SK-N-SH treated with all-trans-retinoic acid at 6 μM for 48 hours (cell line): ENCODE data around the gene NRAS.

Experiments used
- ATAC-seq: fragments of 200-7000 bp; cut with Tn5 transposase; 3 replicates; pipeline ENCODE4 v1.9.1; 2020; ENCODE audit warnings: mild to moderate bottlenecking, moderate library complexity
- ARNTL ChIP-seq: fragments of 450-650 bp; formaldehyde crosslinking; IDR thresholded peaks from 2 replicates; pipeline ENCODE4 v1.5.0; 2020; ENCODE audit warnings: low read depth, mild to moderate bottlenecking, moderate library complexity, borderline replicate concordance
- BACH2 ChIP-seq: fragments of 250-450 bp; sonication (Bioruptor Pico); IDR thresholded peaks from 2 replicates; pipeline ENCODE4 v1.9.0; 2021; ENCODE audit warnings: mild to moderate bottlenecking, borderline replicate concordance
- CSRNP3 ChIP-seq: fragments of 250-450 bp; sonication (Bioruptor Pico); IDR thresholded peaks from 2 replicates; pipeline ENCODE4 v1.5.1; 2021; ENCODE audit warnings: mild to moderate bottlenecking, moderate library complexity
- ESRRG ChIP-seq: fragments of 250-450 bp; sonication (Bioruptor Pico); IDR thresholded peaks from 2 replicates; pipeline ENCODE4 v1.6.1; 2021; ENCODE audit warnings: mild to moderate bottlenecking
- GLIS3 ChIP-seq: fragments of 250-450 bp; sonication (Bioruptor Pico); IDR thresholded peaks from 2 replicates; pipeline ENCODE4 v1.5.0; 2020; ENCODE audit warnings: mild to moderate bottlenecking, moderate library complexity
- ISL1 ChIP-seq: fragments of 250-450 bp; sonication (Bioruptor Pico); IDR thresholded peaks from 2 replicates; pipeline ENCODE4 v2.1.2; 2022; ENCODE audit warnings: mild to moderate bottlenecking, moderate library complexity
- OSR1 ChIP-seq: fragments of 250-450 bp; sonication (Bioruptor Pico); IDR thresholded peaks from 2 replicates; pipeline ENCODE4 v1.8.0; 2022; ENCODE audit warnings: moderate library complexity, mild to moderate bottlenecking, inconsistent platforms
- PATZ1 ChIP-seq: fragments of 250-450 bp; sonication (Bioruptor Pico); IDR thresholded peaks from 2 replicates; pipeline ENCODE4 v1.8.0; 2020; ENCODE audit warnings: mild to moderate bottlenecking, moderate library complexity, borderline replicate concordance
- POU6F1 ChIP-seq: fragments of 250-450 bp; sonication (Bioruptor Pico); IDR thresholded peaks from 2 replicates; pipeline ENCODE4 v1.8.0; 2021; ENCODE audit warnings: low read depth, mild to moderate bottlenecking, moderate library complexity, borderline replicate concordance
- PPARA ChIP-seq: fragments of 250-450 bp; sonication (Bioruptor Pico); IDR thresholded peaks from 2 replicates; pipeline ENCODE4 v1.5.0; 2020; ENCODE audit warnings: mild to moderate bottlenecking, borderline replicate concordance
- RARB ChIP-seq: fragments of 250-450 bp; sonication (Bioruptor Pico); IDR thresholded peaks from 2 replicates; pipeline ENCODE4 v1.8.0; 2021; ENCODE audit warnings: mild to moderate bottlenecking, moderate library complexity
- SNAI2 ChIP-seq: fragments of 250-450 bp; sonication (Bioruptor Pico); IDR thresholded peaks from 2 replicates; pipeline ENCODE4 v1.5.0; 2020; ENCODE audit warnings: mild to moderate bottlenecking, moderate library complexity
- TOX ChIP-seq: fragments of 250-450 bp; sonication (Bioruptor Pico); IDR thresholded peaks from 2 replicates; pipeline ENCODE4 v1.8.0; 2021; ENCODE audit warnings: mild to moderate bottlenecking, moderate library complexity, borderline replicate concordance
- TSHZ2 ChIP-seq: fragments of 250-450 bp; sonication (Bioruptor Pico); IDR thresholded peaks from 2 replicates; pipeline ENCODE4 v1.5.0; 2020; ENCODE audit warnings: mild to moderate bottlenecking, moderate library complexity
- ZC3H10 ChIP-seq: fragments of 250-450 bp; sonication (Bioruptor Pico); IDR thresholded peaks from 2 replicates; pipeline ENCODE4 v1.5.1; 2021; ENCODE audit warnings: mild to moderate bottlenecking, moderate library complexity
- ZFP3 ChIP-seq: fragments of 250-450 bp; sonication (Bioruptor Pico); IDR thresholded peaks from 2 replicates; pipeline ENCODE4 v1.5.0; 2020; ENCODE audit warnings: mild to moderate bottlenecking, moderate library complexity
- ZFP30 ChIP-seq: fragments of 450-650 bp; formaldehyde crosslinking; IDR thresholded peaks from 2 replicates; pipeline ENCODE4 v1.5.0; 2022; ENCODE audit warnings: mild to moderate bottlenecking, moderate library complexity
- ZNF565 ChIP-seq: fragments of 450-650 bp; formaldehyde crosslinking; conservative IDR thresholded peaks from 2 replicates; pipeline ENCODE4 v1.5.0; 2020; ENCODE audit warnings: low read depth, mild to moderate bottlenecking, moderate library complexity
- ZNF70 ChIP-seq: fragments of 450-650 bp; formaldehyde crosslinking; IDR thresholded peaks from 2 replicates; pipeline ENCODE4 v1.5.0; 2020; ENCODE audit warnings: mild to moderate bottlenecking, moderate library complexity

The NRAS gene

GRCh38 chr1:114716304-114717170 lies at the start of gene NRAS:
Gene NRAS (minus strand): TSS chr1:114716771. CDS start chr1:114716160, 611 bp downstream.
- TF ChIP-seq BACH2 (CRISPR knock-in tag) (no peak), TOX (CRISPR knock-in tag) (peak; percentile 44; the same call in 1 of the 2 replicates), RARB (CRISPR knock-in tag) (peak; percentile 80; the same call in 1 of the 2 replicates), CSRNP3 (CRISPR knock-in tag) (peak; percentile 77; the same call in 1 of the 2 replicates), ARNTL (CRISPR knock-in tag) (0 out of 2 replicates have a peak, but pooled peaks have one; percentile 13), POU6F1 (CRISPR knock-in tag) (0 out of 2 replicates have a peak, but pooled peaks have one; percentile 39), TSHZ2 (CRISPR knock-in tag) (0 out of 2 replicates have a peak, but pooled peaks have one; percentile 14), GLIS3 (CRISPR knock-in tag) (peak; percentile 80), ZC3H10 (CRISPR knock-in tag) (peak; percentile 82), ISL1 (CRISPR knock-in tag) (no peak), ESRRG (peak; percentile 75; the same call in 1 of the 2 replicates), PPARA (CRISPR knock-in tag) (no peak), PATZ1 (CRISPR knock-in tag) (peak; percentile 94), SNAI2 (CRISPR knock-in tag) (no peak)
- TF ChIP-seq, all 23 proteins: peak for 10
- ATAC-seq, result peak; percentile 94

GRCh38 chr1:114764689-114765088 lies 48.1 kb upstream of the NRAS start:
- no peak for ATAC-seq
- no peak for TF ChIP-seq ZFP3 (CRISPR knock-in tag)
- TF ChIP-seq ZFP30 (CRISPR knock-in tag), result no peak
- TF ChIP-seq OSR1 (CRISPR knock-in tag), result no peak
- TF ChIP-seq RARB (CRISPR knock-in tag), result no peak

- ATAC-seq, result no peak
- no peak; the same call in 1 of the 2 replicates for TF ChIP-seq CSRNP3 (CRISPR knock-in tag)
- no peak for TF ChIP-seq ZNF70
- no peak for TF ChIP-seq SNAI2 (CRISPR knock-in tag)
- no peak for TF ChIP-seq ZFP30 (CRISPR knock-in tag)
- TF ChIP-seq ESRRG, result no peak
- no peak for TF ChIP-seq ZFP3 (CRISPR knock-in tag)
- 0 out of 2 replicates have a peak, but pooled peaks have one; percentile 19 for TF ChIP-seq ZNF565
- TF ChIP-seq, all 23 proteins: peak for 1
Observed at GRCh38 chr1:114758256-114758832, 41.8 kb upstream of the NRAS start.
